Upper lobe of left lung (tissue), 4 donors: Measurements from ENCODE around the gene SAP30BP.

Experiments used
- POLR2AphosphoS5 ChIP-seq, 2 donors: sonication (generic); formaldehyde crosslinking; IDR thresholded peaks; one replicate each; pipeline ENCODE4 v1.5.1; 2017; ENCODE audit warnings: antibody characterized with exemption in 2 of 2
- TF ChIP-seq, protein P1 (sequence below), 6 experiments: fragments of 450-650 bp in 4 of 6; fragments of 200-600 bp in 2 of 6; sonication (generic) in 2 of 6; IDR thresholded peaks; one replicate each; pipeline ENCODE4 v1.5.1; 2016 to 2019; ENCODE audit warnings: antibody characterized with exemption in 6 of 6

DNA sequence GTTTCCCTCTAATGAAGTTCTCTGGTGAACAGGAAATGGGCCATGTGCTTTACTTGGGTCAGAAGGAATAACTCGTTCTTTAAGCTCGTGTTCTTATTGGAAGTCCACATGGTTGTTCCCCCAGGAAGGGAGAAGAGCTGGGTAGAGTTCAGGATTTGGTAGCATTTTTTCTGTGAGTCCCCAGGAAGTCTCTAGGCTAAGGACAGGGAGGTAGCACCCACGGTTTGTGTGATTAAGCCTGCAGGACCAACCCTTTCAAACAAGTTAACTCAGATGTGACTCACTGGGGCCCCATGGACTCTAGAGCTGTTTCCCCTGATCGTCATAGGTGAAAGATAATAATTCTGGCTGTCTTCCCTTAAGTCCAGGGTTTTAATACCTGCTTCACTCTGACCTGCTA lies 16.4 kb downstream of the SAP30BP start:
- no peak for TF ChIP-seq POLR2AphosphoS5 (IDR thresholded peaks at IDR 0.05)
- TF ChIP-seq, protein P1, sequence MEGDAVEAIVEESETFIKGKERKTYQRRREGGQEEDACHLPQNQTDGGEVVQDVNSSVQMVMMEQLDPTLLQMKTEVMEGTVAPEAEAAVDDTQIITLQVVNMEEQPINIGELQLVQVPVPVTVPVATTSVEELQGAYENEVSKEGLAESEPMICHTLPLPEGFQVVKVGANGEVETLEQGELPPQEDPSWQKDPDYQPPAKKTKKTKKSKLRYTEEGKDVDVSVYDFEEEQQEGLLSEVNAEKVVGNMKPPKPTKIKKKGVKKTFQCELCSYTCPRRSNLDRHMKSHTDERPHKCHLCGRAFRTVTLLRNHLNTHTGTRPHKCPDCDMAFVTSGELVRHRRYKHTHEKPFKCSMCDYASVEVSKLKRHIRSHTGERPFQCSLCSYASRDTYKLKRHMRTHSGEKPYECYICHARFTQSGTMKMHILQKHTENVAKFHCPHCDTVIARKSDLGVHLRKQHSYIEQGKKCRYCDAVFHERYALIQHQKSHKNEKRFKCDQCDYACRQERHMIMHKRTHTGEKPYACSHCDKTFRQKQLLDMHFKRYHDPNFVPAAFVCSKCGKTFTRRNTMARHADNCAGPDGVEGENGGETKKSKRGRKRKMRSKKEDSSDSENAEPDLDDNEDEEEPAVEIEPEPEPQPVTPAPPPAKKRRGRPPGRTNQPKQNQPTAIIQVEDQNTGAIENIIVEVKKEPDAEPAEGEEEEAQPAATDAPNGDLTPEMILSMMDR (IDR thresholded peaks at IDR 0.05), result no peak
